NB4 (cell line): ENCODE results near the gene BCOR.
A peak's percentile ranks its signal among the peaks of the same experiment; 100 is the strongest.

ENCODE experiments used
- DNase-seq: peaks from one replicate; pipeline ENCODE4 v3.0.0; 2010; ENCODE audit warnings: low read depth
- H3K4me3 ChIP-seq: one replicate; pipeline ENCODE4 v1.5.1; 2011; ENCODE audit warnings: mild to moderate bottlenecking, low read depth, low read length, moderate library complexity
- MAX ChIP-seq: IDR thresholded peaks from 2 replicates; pipeline ENCODE4 v1.6.1; 2011; ENCODE audit warnings: low read depth, low read length
- MYC ChIP-seq: IDR thresholded peaks from 2 replicates; pipeline ENCODE4 v1.6.1; 2011; ENCODE audit warnings: low read depth, low read length
- POLR2A ChIP-seq: IDR thresholded peaks from 2 replicates; pipeline ENCODE4 v1.6.1; 2011; ENCODE audit warnings: mild to moderate bottlenecking; ENCODE audit not compliant: insufficient read length; ENCODE audit errors: extremely low read depth
- TF ChIP-seq, protein P1 (sequence below): IDR thresholded peaks from one replicate; pipeline ENCODE4 v1.5.1; 2012; ENCODE audit warnings: low read depth, low read length

The BCOR gene

GRCh38 chrX:40092808-40093435 lies 4.8 kb downstream of the BCOR start:
- TF ChIP-seq POLR2A (no peak), MAX (no peak), MYC (no peak)
- TF ChIP-seq, protein P1, sequence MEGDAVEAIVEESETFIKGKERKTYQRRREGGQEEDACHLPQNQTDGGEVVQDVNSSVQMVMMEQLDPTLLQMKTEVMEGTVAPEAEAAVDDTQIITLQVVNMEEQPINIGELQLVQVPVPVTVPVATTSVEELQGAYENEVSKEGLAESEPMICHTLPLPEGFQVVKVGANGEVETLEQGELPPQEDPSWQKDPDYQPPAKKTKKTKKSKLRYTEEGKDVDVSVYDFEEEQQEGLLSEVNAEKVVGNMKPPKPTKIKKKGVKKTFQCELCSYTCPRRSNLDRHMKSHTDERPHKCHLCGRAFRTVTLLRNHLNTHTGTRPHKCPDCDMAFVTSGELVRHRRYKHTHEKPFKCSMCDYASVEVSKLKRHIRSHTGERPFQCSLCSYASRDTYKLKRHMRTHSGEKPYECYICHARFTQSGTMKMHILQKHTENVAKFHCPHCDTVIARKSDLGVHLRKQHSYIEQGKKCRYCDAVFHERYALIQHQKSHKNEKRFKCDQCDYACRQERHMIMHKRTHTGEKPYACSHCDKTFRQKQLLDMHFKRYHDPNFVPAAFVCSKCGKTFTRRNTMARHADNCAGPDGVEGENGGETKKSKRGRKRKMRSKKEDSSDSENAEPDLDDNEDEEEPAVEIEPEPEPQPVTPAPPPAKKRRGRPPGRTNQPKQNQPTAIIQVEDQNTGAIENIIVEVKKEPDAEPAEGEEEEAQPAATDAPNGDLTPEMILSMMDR = no peak
- peak overlapping the region; percentile 7 for H3K4me3 ChIP-seq
- DNase-seq = no peak

- DNase-seq = no peak
- H3K4me3 ChIP-seq = no peak overlapping the region
These were observed 5.9 kb downstream of the BCOR start for GRCh38 chrX:40091691-40092421.

GRCh38 chrX:40090961-40091360 lies 6.8 kb downstream of the BCOR start:
- H3K4me3 ChIP-seq = no peak overlapping the region

More at GRCh38 chrX:40091691-40092421, 5.9 kb downstream of the BCOR start:
- TF ChIP-seq POLR2A (no peak), MYC (no peak), MAX (no peak)
- TF ChIP-seq, protein P1 = no peak

GRCh38 chrX:40090050-40090804 lies 7.5 kb downstream of the BCOR start:
- DNase-seq = no peak

More at GRCh38 chrX:40090961-40091360, 6.8 kb downstream of the BCOR start:
- TF ChIP-seq MYC (no peak), POLR2A (no peak), MAX (no peak)
- TF ChIP-seq, protein P1 = no peak
- no peak for DNase-seq

More at GRCh38 chrX:40090050-40090804, 7.5 kb downstream of the BCOR start:
- H3K4me3 ChIP-seq = no peak overlapping the region
- TF ChIP-seq MAX = no peak
- TF ChIP-seq, protein P1 = no peak
- no peak for TF ChIP-seq MYC
- TF ChIP-seq POLR2A = no peak
